ENCODE data around the gene LAMB1.
"Not testable (repeated sequence)": the region's sequence is repeated elsewhere in the genome, so short reads cannot be mapped to it uniquely, and the experiment has no call there.

Gene LAMB1

GRCh38 chr7:107969856-107970255 lies 33.1 kb downstream of the LAMB1 start:
- no peak for DNase-seq

- DNase-seq: no peak
These were observed 34.5 kb downstream of the LAMB1 start for GRCh38 chr7:107968449-107968848.

- no peak for DNase-seq
These were observed 35.5 kb downstream of the LAMB1 start for GRCh38 chr7:107967420-107967819.

GRCh38 chr7:107966711-107967110 lies 36.2 kb downstream of the LAMB1 start:
- no peak for DNase-seq

- no peak for DNase-seq
These were observed 38.5 kb downstream of the LAMB1 start for GRCh38 chr7:107964510-107964909.

- DNase-seq: no peak
These were observed 40.1 kb downstream of the LAMB1 start for GRCh38 chr7:107962817-107963216.

GRCh38 chr7:107961405-107961804 lies 41.6 kb downstream of the LAMB1 start:
- no peak for DNase-seq

GRCh38 chr7:107960272-107960671 lies 42.7 kb downstream of the LAMB1 start:
- no peak for DNase-seq

GRCh38 chr7:107959527-107959898 lies 43.4 kb downstream of the LAMB1 start:
- DNase-seq: no peak

- DNase-seq: no peak
These were observed 44.0 kb downstream of the LAMB1 start for GRCh38 chr7:107958764-107959526.

- no peak for DNase-seq
These were observed 45.5 kb downstream of the LAMB1 start for GRCh38 chr7:107957436-107957835.

GRCh38 chr7:107956950-107957349 lies 46.0 kb downstream of the LAMB1 start:
- DNase-seq: not testable (repeated sequence)

- no peak for DNase-seq
These were observed 47.6 kb downstream of the LAMB1 start for GRCh38 chr7:107955394-107955793.

GRCh38 chr7:107953924-107954303 lies 49.0 kb downstream of the LAMB1 start:
- DNase-seq: no peak

- DNase-seq: no peak
These were observed 49.6 kb downstream of the LAMB1 start for GRCh38 chr7:107953265-107953923.

GRCh38 chr7:107951896-107952295 lies 51.1 kb downstream of the LAMB1 start:
- no peak for DNase-seq

GRCh38 chr7:107951172-107951787 lies 51.7 kb downstream of the LAMB1 start:
- no peak for DNase-seq

- DNase-seq: no peak
These were observed 53.5 kb downstream of the LAMB1 start for GRCh38 chr7:107949443-107949935.

GRCh38 chr7:107948645-107949442 lies 54.1 kb downstream of the LAMB1 start:
- DNase-seq: no peak

GRCh38 chr7:107946881-107947280 lies 56.1 kb downstream of the LAMB1 start:
- DNase-seq: no peak

- DNase-seq: no peak
These were observed 56.5 kb downstream of the LAMB1 start for GRCh38 chr7:107946451-107946850.

- no peak for DNase-seq
These were observed 57.6 kb downstream of the LAMB1 start for GRCh38 chr7:107945332-107945731.
